ENCODE results near the gene HOOK2.

Gene HOOK2

DNA sequence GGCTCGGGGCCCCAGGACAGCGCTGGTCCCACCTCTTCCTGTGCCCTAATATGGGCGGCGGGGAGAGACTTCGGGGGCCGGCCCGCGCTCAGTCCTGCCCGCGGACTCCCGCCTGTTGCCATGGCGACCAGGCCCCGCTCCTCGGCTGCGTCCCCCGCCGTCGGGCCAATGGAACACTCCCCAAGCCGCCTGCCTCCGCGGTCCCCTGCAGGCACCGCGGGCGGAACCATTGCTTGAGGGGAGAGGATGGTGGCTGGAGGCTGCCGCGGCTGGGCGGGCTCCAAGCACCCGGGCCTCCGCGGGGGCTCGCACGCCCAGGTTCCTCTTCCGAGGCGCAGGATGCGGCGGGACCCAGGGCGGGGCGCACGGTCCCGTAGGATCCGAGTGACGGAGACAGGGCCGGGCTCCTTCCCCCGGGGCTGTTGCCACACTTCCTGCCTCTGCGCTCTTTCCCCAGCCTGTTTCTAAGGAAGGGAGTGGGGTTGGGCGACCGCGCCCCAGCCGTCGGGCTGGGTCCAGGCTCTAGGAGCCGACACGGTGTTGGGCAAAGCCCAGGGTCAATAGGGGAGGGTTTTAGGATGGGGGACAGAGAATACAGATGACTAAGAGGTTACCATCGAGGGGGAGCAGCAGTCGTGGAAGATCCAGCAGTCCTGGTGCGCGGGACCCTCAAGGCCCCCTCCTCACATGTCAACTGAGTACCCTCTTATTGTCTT, 14.7 kb upstream of the HOOK2 start (continued):
- TF ChIP-seq PATZ1 (tag by site-specific recombination; IDR thresholded peaks at IDR 0.05) = peak; percentile 98
- TF ChIP-seq ZBTB7A (tag by site-specific recombination; IDR thresholded peaks at IDR 0.05; ENCODE audit: low read depth) = peak; percentile 86
- no peak for TF ChIP-seq ZNF785 (tag by site-specific recombination; IDR thresholded peaks at IDR 0.05)
- TF ChIP-seq WT1 (tag by site-specific recombination; IDR thresholded peaks at IDR 0.05) = peak; percentile 71
- no peak for TF ChIP-seq ZNF529 (tag by site-specific recombination; IDR thresholded peaks at IDR 0.05; ENCODE audit: insufficient replicate concordance)
- no peak for TF ChIP-seq PRDM1 (tag by site-specific recombination; IDR thresholded peaks at IDR 0.05)
- 0 out of 2 replicates have a peak, but pooled peaks have one; percentile 28 for TF ChIP-seq ZFP37 (tag by site-specific recombination; IDR thresholded peaks at IDR 0.05)
- TF ChIP-seq, protein P1, sequence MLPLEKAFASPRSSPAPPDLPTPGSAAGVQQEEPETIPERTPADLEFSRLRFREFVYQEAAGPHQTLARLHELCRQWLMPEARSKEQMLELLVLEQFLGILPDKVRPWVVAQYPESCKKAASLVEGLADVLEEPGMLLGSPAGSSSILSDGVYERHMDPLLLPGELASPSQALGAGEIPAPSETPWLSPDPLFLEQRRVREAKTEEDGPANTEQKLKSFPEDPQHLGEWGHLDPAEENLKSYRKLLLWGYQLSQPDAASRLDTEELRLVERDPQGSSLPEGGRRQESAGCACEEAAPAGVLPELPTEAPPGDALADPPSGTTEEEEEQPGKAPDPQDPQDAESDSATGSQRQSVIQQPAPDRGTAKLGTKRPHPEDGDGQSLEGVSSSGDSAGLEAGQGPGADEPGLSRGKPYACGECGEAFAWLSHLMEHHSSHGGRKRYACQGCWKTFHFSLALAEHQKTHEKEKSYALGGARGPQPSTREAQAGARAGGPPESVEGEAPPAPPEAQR (tag by site-specific recombination; IDR thresholded peaks at IDR 0.05) = no peak
- TF ChIP-seq ZNF37A (tag by site-specific recombination; IDR thresholded peaks at IDR 0.05) = no peak
- peak; percentile 79 for TF ChIP-seq ZNF324 (tag by site-specific recombination; IDR thresholded peaks at IDR 0.05)
- TF ChIP-seq GLIS2 (tag by site-specific recombination; IDR thresholded peaks at IDR 0.05) = peak; percentile 94
- no peak for TF ChIP-seq ZNF701 (tag by site-specific recombination; IDR thresholded peaks at IDR 0.05)
- peak; percentile 93 for TF ChIP-seq ZEB2 (tag by site-specific recombination; IDR thresholded peaks at IDR 0.05)
- TF ChIP-seq ZNF248 (tag by site-specific recombination; IDR thresholded peaks at IDR 0.05) = no peak
- peak; percentile 89 for TF ChIP-seq ZNF2 (tag by site-specific recombination; IDR thresholded peaks at IDR 0.05)
- TF ChIP-seq ZNF433 (tag by site-specific recombination; IDR thresholded peaks at IDR 0.05; ENCODE audit: low read depth) = no peak
- TF ChIP-seq ZNF24 (tag by site-specific recombination; IDR thresholded peaks at IDR 0.05) = no peak; the same call in 1 of the 2 replicates
- TF ChIP-seq ZBTB8A (tag by site-specific recombination; IDR thresholded peaks at IDR 0.05) = peak; percentile 100
- TF ChIP-seq SP7 (tag by site-specific recombination; IDR thresholded peaks at IDR 0.05) = peak; percentile 93
- peak; percentile 90 for TF ChIP-seq ZNF629 (tag by site-specific recombination; IDR thresholded peaks at IDR 0.05)
- 0 out of 2 replicates have a peak, but pooled peaks have one; percentile 29 for TF ChIP-seq ZSCAN23 (tag by site-specific recombination; IDR thresholded peaks at IDR 0.05)
- TF ChIP-seq HIC1 (tag by site-specific recombination; IDR thresholded peaks at IDR 0.05) = peak; percentile 62; the same call in 1 of the 2 replicates
- no peak; the same call in 1 of the 2 replicates for TF ChIP-seq ZSCAN16 (tag by site-specific recombination; IDR thresholded peaks at IDR 0.05)
- no peak for TF ChIP-seq FEZF1 (tag by site-specific recombination; IDR thresholded peaks at IDR 0.05)
- no peak for TF ChIP-seq SCRT1 (tag by site-specific recombination; IDR thresholded peaks at IDR 0.05; ENCODE audit: borderline replicate concordance)
- TF ChIP-seq, protein P2, sequence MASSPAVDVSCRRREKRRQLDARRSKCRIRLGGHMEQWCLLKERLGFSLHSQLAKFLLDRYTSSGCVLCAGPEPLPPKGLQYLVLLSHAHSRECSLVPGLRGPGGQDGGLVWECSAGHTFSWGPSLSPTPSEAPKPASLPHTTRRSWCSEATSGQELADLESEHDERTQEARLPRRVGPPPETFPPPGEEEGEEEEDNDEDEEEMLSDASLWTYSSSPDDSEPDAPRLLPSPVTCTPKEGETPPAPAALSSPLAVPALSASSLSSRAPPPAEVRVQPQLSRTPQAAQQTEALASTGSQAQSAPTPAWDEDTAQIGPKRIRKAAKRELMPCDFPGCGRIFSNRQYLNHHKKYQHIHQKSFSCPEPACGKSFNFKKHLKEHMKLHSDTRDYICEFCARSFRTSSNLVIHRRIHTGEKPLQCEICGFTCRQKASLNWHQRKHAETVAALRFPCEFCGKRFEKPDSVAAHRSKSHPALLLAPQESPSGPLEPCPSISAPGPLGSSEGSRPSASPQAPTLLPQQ (tag by site-specific recombination; IDR thresholded peaks at IDR 0.05) = peak; percentile 83
- no peak for TF ChIP-seq ZNF362 (tag by site-specific recombination; IDR thresholded peaks at IDR 0.05)
- TF ChIP-seq KLF16 (tag by site-specific recombination; IDR thresholded peaks at IDR 0.05) = peak; percentile 90
- TF ChIP-seq ZNF610 (tag by site-specific recombination; IDR thresholded peaks at IDR 0.05; ENCODE audit: borderline replicate concordance) = 0 out of 2 replicates have a peak, but pooled peaks have one; percentile 42
- no peak for TF ChIP-seq ZNF112 (tag by site-specific recombination; IDR thresholded peaks at IDR 0.05)
- TF ChIP-seq ZSCAN30 (tag by site-specific recombination; IDR thresholded peaks at IDR 0.05) = peak; percentile 94
- TF ChIP-seq HOXD13 (CRISPR knock-in tag; IDR thresholded peaks at IDR 0.05; ENCODE audit: borderline replicate concordance) = no peak
- TF ChIP-seq, protein P3, sequence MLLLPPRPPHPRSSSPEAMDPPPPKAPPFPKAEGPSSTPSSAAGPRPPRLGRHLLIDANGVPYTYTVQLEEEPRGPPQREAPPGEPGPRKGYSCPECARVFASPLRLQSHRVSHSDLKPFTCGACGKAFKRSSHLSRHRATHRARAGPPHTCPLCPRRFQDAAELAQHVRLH (tag by site-specific recombination; IDR thresholded peaks at IDR 0.05) = no peak

Data from HEK293 (cell line).